Measurements from ENCODE around the gene NFKB2. TPM values are rescaled to one million over a fixed set of nuclear protein-coding genes. Genes with fewer than 3 reads are reported as not detected.

The NFKB2 gene
- 10 to 100 TPM; 29.3 to 44.5 TPM for total RNA-seq

DNA sequence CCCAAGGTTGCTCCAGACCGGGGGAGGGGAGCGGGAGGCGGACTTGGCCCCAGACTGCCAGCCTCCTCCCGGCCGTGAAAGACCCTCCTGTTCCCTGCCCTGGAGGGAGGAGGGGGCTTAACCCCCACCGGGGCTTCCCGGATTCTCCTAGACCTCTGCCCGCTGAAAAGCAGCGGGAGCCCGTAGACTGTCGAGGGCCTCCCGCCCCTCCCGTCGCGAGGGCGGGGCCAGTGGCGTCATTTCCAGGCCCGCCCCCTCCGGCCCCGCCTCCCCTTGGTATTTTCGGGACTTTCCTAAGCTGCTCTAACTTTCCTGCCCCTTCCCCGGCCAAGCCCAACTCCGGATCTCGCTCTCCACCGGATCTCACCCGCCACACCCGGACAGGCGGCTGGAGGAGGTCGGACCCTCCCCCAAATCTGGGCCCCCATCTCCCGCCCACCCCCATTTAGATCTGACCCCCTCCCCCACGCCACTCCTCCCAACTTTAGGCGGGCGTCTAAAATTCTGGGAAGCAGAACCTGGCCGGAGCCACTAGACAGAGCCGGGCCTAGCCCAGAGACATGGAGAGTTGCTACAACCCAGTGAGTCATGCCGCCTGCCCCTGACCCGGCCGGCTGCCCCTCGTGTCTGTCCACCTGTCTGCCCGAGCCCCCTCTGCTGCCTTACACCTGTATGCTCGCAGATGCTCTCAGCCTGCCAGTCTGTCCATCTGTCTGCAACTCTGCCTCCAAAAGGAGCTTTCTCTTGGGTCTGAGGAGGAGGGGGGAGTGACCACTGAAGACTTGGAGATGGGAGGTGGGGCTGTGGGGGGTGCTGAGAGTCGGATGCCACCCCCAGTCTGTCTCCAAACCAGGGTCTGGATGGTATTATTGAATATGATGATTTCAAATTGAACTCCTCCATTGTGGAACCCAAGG, at the start of gene NFKB2:
TSS of gene NFKB2 (plus strand) at position 306 of the 917 bp plus-strand sequence. CDS start at position 561, 255 bp downstream.
- H3K4me1 ChIP-seq: peaks cover 11% of the 10 kb centered on the region
- DNase-seq: peak; percentile 93
- H3K27ac ChIP-seq: peak within 1 kb of the TSS; percentile 98
- TF ChIP-seq CTCF (IDR thresholded peaks at IDR 0.05): no peak
- intact Hi-C loops (cut with DNase I): loop anchor here (5.0 to 10.0 kb wide), 2 partner anchors 168 to 199 kb away; partner anchors contain the start of gene ELOVL3
- no peaks in the 10 kb centered on the region for H3K27me3 ChIP-seq
- peak within 1 kb of the TSS; percentile 90 to 95 for H3K9ac ChIP-seq (ENCODE audit: low read depth in 2 of 2, low read length in 2 of 2)
- H3K9me3 ChIP-seq: no peaks in the 10 kb centered on the region
- peak within 1 kb of the TSS; percentile 73 for H3K4me3 ChIP-seq
- no peaks in the 10 kb centered on the region for H3K36me3 ChIP-seq

DNA sequence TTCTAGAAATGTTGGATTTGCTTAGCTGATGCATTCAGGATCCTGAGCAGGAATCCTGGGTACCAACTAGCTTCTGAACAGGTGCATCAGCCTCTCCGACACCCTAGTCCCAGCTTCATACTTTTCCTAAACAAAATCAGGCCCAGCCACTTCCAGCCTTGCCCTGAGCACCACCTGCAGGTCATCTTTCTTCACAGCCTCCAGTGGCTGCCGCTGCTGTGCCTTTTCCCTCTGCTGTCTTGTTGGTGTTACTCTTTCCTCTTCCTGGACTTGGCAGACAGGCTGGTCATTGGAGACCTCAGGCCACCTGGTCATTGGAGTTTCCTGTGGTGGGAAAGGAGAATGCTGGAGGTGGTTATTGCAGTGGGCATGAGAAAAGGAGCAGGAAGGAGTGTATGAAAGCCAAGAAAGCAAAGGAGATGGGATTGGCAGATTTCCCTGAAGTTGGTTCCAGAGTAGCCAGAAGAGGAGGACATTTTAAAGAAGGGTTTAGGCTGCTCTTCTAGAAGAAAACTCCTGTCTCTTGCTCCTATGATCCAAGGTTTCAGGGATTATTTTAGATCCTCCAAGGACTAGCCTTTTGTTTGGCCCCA, 48.2 kb upstream of the NFKB2 start:
- Histone ChIP-seq H3K4me3 (no peak overlapping the region), H3K27me3 (no peaks in the 10 kb centered on the region), H3K9me3 (no peaks in the 10 kb centered on the region), H3K36me3 (peaks cover under 1% of the 10 kb centered on the region), H3K27ac (no peak overlapping the region), H3K9ac (ENCODE audit: low read depth in 2 of 2, low read length in 2 of 2) (no peak overlapping the region), H3K4me1 (no peaks in the 10 kb centered on the region)
- DNase-seq: peak; percentile 22
- intact Hi-C loops (cut with DNase I): no loop called here
- TF ChIP-seq CTCF (IDR thresholded peaks at IDR 0.05): peak; percentile 38

- H3K9ac ChIP-seq (ENCODE audit: low read depth in 2 of 2, low read length in 2 of 2): no peak overlapping the region
- intact Hi-C loops (cut with DNase I): loop anchor here (2.0 to 10.0 kb wide), 2 partner anchors 123 to 187 kb away; no protein-coding TSS in a partner anchor
- peaks cover 5% of the 10 kb centered on the region for H3K36me3 ChIP-seq
These were observed 43.3 kb upstream of the NFKB2 start for GRCh38 chr10:102352066-102352715.

GRCh38 chr10:102354451-102354850, 41.1 kb upstream of the NFKB2 start:
- H3K27ac ChIP-seq: no peak overlapping the region
- intact Hi-C loops (cut with DNase I): loop anchor here (10.0 kb wide), 1 partner anchor 190 kb away; no protein-coding TSS in a partner anchor
- no peaks in the 10 kb centered on the region for H3K4me1 ChIP-seq
- H3K4me3 ChIP-seq: no peak overlapping the region
- H3K27me3 ChIP-seq: no peaks in the 10 kb centered on the region
- no peak overlapping the region for H3K9ac ChIP-seq (ENCODE audit: low read depth in 2 of 2, low read length in 2 of 2)
- no peaks in the 10 kb centered on the region for H3K9me3 ChIP-seq
- H3K36me3 ChIP-seq: peaks cover 13% of the 10 kb centered on the region
- TF ChIP-seq CTCF (IDR thresholded peaks at IDR 0.05): no peak
- no peak for DNase-seq

More at GRCh38 chr10:102352066-102352715, 43.3 kb upstream of the NFKB2 start:
- DNase-seq: peak; percentile 69
- peak; percentile 92 for TF ChIP-seq CTCF (IDR thresholded peaks at IDR 0.05)
- Histone ChIP-seq H3K9me3 (no peaks in the 10 kb centered on the region), H3K27me3 (no peaks in the 10 kb centered on the region), H3K4me3 (no peak overlapping the region), H3K4me1 (no peaks in the 10 kb centered on the region), H3K27ac (no peak overlapping the region)
